HG02943 (cell line): ENCODE measurements around the gene RPRML.
"Not testable (repeated sequence)": the region's sequence is repeated elsewhere in the genome, so short reads cannot be mapped to it uniquely, and the experiment has no call there.

Experiments
- ATAC-seq: cut with Tn5 transposase; IDR thresholded peaks from one replicate; pipeline ENCODE4 v1.9.1; 2021; ENCODE audit warnings: mild to moderate bottlenecking, low read depth, moderate library complexity; ENCODE audit not compliant: unreplicated experiment

Gene RPRML

DNA sequence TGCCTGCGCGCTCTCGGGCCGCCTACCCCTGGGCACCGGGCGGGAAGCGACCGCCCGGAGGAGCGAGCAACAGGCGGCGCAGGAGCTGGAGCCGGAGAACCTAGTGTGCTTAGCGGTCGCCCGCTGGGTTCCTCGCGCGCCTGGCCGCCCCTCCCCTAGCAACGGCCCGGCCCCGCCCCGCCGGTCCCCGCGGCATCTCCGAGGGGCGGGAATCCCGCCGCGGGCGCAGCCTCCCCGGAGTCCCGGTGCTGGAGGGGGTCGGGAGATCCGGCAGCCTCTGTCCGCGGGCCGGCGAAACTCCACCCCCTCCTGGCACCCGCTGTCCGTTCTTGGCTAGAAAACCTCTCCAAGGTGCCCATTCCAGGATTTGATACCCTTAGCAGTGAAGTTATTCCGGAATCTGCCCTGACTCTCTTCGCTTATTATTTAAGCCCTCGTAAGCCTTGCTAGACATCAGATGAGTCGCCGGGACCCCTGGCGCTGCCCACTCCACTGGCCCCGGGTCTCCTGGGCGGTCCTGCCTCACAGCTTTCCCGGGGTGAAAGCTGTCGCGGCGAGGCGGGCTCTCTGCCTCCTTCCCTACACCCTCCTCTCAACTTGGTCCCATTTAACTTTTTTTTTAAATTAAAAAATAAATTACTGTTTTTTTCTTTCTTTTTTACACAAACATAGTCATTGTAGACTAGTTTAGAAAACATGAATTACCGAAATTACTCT, at the start of gene RPRML:
Gene RPRML, minus strand, starts transcription at position 107 of the 717 bp plus-strand sequence. CDS start 246 bp downstream, outside the sequence.
- ATAC-seq: no peak

DNA sequence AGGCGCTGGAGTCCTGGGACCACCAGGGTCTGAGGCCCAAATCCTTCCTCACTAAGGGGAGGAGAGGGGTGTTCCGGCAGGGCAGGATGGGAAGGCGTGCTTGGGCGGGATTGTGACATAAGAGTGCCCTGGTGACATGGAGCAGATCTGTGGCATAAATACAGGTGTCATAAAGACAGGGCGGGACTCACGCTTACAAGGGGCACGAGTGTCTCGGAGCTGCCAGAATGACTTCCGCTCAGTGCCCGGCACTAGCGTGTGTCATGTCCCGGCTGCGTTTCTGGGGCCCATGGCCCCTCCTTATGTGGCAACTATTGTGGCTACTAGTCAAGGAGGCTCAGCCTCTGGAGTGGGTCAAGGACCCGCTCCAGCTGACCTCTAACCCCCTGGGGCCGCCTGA, 37.9 kb upstream of the RPRML start:
- not testable (repeated sequence) for ATAC-seq

DNA sequence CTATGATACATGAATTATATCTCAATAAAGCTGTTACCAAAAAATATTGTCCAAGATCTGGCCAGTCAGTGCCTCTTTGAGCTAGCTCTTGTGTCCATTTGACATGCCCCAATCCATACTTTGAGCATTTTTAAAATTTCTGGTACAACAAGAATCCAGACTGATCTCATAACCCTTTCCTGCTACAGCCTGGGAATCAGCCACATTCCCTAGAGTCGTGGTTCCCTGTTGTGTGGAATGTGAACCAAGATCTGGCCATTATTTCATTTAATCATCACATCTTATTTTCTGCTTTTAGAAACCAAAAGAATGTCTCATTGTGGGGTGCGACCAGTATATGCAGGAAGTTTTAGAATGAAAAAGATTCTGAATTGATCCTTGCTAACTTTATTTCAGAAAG, 34.3 kb upstream of the RPRML start:
- no peak for ATAC-seq

DNA sequence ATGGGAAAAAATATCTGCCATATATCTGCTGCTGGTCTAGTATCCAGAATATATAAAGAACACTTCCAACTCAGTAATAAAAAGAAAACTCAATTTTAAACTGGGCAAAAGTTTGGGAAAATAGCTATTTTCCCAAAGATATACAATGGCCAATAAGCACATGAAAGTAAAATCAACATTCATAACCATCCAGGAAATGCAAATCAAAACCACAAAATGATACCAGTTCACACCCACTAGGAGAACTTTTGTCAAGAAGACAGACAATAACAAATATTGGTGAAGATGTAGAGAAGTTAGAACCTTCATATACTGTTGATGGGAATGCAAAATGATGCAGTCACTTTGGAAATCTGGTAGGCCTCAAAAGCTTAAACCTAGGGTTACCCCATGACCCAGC, 33.4 kb upstream of the RPRML start:
- no peak for ATAC-seq

DNA sequence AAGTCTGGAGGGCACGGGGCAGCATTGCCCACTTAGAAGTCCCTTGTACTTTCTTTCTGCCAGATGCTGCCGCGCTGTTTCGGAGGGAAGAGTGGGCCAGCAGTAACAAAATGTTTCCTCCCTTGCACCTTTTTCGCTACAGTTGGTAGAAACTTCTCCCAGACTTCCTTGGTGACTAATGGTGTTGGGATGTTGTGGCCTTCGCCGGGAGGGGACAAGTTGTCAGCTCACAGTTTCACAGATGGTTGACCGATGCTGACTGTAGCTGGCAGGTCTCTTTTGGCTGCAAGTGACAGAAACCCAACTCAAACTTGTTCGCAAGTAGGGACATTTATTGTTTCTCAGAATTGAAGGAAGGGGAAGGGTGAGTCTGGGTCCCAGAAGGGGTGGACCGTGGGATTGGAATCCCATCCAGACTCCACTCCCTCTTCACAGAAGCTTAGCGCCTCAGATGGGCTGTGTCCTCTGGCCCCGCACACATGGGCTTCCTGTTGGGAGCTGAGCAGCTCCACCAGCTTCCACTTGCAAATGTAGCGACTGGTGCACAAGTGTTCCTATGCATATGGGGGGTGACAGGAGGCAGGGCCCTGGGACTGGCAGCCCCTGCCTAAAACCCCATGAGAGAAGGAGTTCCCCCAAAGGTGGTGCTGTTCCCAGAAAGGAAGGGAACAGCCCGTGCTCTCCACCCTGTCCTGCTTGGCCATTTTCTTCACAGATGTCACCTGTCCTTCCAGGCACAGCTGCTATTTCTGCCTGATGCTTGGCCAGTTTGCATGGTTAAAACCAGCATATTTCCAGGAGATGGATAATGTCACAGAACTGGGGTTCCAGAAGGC, 30.9 kb upstream of the RPRML start:
- ATAC-seq: no peak

DNA sequence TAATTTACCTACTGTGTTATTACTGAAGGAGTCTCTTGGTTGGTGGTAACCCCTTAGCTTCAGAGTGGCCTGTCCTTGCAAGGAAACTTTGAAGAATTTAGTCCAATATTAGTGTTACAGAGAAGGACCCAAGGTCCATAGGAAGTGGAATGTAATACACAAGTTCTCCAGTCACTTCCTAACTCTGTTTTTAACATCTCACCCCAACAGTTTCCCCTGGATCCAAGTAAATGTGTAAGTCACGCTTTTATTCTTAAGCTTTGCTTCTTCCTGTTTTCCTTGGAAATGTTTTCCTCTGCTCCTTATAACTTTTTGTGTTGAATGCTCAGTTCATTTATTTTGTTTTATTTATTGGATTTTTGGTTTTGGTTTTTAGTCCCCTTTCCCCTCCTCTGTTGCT, 25.9 kb upstream of the RPRML start:
- no peak for ATAC-seq

DNA sequence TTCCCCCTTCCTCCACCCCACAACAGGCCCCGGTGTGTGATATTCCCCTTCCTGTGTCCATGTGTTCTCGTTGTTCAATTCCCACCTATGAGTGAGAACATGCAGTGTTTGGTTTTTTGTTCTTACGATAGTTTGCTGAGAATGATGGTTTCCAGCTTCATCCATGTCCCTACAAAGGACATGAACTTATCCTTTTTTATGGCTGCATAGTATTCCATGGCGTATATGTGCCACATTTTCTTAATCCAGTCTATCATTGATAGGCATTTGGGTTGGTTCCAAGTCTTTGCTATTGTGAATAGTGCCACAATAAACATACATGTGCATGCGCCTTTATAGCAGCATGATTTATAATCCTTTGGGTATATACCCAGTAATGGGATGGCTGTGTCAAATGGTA, 24.8 kb upstream of the RPRML start:
- not testable (repeated sequence) for ATAC-seq

DNA sequence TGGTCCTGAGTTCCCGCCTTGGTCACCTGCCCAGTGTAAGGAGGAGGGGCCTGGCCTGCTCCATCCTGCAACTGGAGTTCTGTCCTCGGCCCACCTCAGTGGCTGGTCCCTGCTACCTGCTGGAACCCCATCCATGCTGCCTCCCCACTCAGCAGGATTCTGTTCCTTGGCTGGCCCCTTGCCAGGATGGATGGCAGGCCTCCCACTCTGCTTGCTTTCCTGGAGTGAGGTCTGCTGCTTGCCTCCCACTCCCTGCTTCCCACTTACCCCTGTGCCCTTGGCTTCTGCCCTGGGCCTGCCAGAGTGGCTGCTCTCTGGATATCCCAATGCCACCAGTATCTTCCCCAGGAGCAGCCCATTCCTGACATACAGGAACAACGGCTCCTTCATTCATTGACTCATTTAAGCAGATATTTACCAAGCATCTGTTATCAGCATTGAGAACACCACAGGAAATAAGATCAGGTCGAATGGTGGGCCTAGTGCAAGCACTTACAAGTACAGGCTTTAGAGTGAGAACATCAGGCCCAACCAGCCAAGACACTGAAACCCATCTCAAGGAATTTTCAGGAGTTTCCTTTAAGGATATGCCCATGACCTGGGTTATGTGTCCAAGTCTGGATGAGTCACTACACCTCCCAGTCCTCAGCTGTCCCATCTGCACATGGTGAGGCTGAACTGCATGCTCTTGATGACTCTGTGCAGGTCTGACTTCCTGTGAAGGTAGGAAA, 17.0 kb upstream of the RPRML start:
- no peak for ATAC-seq

DNA sequence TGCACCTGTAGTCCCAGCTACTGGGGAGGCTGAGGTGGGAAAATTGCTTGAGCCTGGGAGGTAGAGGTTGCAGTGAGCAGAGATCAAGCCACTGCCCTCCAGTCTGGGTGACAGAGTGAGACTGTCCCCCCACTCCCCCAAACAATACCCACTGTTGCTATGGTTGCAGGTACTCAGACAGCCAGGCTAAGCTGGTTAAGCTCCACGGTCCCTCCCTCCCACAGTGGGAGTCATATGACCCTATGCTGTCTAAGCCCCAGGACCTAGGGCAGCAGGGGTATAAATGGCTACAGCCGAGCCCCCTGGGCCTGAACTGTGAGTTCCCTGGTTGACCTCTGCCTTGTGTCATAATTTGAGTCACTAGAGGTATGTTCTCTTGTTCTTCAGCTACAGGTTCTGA, 15.9 kb upstream of the RPRML start:
- no peak for ATAC-seq

DNA sequence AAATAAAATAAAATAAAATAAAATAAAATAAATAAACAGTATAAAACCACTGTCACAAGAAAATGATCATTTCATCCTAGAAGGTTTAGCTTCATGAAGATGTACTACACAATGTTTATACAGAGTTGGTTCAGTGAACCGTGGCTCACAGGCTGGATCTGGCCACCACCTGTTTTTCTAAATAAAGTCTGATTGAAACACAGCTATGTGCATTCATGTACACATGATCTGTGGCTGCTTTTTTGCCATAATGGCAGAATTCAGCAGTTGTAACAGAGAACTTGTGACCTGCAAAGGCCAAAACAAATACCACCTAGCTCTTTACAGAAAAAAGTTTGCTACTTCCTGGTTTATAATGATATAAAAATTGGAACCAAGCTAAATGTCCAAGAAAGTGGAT, 12.6 kb upstream of the RPRML start:
- no peak for ATAC-seq

DNA sequence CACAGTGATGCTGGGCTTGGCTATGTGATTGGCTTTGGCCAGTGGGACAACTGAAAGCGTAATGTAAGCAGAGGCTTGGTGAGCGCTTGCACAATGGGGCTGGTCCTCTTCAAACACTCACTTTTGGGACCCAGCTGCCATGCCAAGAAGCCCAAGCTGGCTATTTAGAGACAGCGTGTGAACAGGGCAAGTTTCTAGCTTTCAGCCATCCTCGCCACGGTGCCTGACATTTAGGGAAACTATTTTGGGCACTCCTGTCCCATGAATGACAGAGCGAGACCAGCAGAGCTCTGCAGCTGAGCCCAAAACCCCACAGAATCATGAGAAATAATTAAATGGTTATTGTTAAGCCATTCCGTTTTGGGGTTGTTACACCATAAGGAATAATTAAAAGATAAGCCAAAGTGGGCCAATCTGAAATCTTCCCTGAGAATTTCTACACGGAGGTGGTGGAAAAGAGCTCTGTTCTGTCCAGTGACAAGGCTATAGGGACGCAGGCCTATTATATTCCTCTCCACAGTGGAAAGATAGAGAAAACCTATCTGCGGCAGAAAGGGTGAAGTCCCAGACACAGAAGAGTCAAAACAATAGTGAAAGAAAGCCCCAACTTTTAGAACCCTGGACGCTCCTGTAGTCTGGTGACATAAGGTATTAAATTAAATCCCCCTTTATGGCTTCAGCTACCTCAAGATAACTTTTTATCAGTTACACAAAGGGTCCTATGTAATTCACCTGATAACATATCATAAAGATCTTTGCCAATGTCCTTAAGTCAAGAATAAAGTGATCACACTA, 10.8 kb upstream of the RPRML start:
- ATAC-seq: no peak

DNA sequence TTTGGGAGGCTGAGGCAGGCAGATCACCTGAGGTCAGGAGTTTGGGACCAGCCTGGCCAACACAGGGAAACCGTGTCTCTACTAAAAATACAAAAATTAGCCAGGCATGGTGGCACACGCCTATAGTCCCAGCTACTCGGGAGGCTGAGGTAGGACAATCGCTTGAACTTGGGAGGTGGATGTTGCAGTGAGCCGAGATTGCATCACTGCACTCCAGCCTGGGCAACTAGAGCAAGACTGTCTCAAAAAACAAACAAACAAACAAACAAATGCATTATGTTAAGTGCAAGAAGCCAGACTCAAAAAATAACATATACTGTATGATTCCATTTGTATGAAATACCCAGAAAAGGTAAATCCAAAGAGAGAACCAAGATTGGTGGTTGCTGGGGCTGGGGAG, 8.9 kb upstream of the RPRML start:
- not testable (repeated sequence) for ATAC-seq

DNA sequence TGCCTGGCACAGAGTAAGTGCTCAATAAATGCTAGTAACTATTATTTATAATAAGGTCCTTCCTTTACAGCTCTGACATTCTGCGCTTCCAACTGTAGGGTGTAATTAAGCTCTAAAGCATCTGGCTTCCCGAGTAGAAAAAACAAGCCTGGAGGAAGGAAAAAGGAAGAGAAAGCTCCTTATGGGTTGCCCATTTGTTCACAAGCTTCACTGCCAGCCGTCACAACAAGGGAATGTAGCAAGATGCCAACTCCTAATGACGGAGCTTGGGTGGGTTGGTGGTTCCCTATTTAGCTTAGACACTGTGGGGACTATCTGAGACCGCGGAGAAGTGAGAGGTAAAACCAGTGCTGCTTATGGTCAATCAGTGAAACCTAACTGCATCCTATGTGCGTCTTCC, 7.3 kb upstream of the RPRML start:
- ATAC-seq: no peak

DNA sequence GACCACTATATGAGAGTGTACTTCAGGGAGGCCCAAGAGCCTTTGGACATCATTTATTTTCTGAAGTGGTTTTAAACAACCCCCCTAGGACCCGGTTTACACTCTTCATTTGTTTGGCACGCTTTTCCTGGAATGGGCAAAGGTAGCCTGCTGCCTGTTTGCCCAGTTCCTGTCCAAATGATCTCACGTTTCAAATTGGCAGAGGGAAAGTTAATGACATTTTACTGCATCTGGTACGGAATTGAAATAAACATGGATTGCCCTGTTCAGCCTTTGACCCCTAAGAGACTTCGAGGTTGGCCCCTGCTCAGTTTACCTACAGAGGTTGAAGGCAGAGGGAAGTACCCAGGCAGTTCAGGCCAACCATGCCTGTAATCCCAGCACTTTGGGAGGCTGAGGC, 5.8 kb upstream of the RPRML start:
- no peak for ATAC-seq

DNA sequence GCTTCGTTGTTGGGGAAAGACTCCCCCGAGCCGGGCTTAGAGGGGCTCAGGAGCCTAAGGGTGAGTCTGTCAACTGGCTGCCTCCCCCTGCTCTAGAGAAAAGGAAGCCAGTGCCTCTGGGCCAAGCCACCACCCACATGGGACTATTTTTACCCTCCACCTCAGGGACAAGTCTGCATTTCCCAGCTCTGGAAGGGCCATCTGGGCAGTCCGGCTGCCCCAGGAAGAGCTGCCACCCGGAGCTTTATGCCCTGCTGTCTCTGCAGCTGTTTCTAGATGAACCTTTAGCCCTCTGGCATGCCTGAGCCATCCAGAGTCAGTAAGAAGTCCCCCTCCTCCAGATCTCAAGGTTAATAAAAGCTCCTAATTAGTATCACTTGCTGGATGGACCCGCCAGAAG, 5.3 kb upstream of the RPRML start:
- ATAC-seq: no peak

DNA sequence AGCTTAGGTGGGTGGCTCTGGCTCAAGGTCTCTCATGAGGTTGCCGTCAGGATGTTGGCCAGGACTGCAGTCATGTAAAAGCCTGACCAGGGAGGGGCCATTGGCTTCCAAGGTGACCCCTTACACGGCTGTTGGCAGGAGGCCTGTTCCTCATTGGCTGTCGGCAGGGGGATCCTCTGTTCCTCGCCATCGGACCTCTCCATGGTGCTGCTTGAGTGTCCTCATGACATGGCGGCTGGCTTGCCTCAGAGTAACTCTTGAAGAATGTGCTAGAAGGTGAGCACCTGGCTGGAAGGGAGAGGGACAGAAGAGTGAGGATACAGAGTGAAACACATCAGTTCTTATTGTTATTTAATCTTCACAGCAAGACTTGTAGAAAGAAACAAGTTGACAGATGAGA, 4.7 kb upstream of the RPRML start:
- ATAC-seq: no peak

DNA sequence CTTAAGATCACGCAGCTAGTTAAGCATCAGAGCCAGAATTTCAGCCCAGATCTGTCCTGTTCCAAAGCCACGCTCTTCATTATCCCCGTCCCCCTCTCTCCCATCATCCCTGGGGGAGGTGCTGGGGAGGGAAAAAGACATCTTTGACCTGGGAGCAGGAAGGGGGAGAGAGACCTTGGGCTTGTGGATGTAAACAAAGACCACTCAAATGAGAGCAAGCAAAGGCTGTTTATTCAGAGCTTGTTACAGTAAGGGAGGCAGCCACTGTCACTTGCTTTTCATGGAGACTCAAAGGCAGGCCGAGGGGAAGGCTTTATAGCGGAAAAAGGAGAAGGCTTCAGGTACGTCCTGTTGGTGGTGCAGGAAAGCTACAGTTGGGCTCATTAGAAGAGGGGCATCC, 3.5 kb upstream of the RPRML start:
- no peak for ATAC-seq

DNA sequence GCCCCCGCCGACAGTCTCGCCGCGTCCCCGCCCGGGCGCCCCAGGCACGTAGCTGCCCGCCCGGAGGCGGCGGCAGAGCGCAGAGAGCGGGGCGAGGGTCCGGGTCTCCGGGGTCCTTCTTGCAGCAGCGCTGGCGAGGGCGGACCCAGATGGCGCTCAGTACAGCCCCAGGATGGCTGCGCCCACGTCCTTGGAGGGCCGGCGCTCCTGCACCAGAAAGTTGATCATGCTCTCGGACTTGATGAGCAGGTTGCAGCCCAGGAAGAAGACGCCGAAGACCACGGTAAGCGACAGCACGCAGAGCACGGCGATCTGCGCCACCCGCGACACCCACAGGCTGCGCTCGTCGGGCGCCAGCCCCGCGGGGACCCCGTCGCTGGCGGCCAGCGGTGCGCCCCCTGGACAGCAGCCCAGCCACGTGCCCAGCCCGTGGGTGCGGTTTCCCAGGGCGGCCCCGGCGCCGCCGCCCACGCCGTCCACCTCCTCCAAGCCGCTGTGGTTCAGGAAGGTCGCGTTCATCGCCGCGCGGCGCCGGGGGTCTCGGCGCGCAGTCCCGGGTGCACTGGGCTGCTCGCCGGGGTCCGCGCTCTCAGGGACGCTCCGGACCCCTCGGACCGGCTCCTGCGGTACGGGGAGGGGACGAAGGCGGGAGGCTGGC, 435 bp downstream of the RPRML start:
- ATAC-seq: no peak

DNA sequence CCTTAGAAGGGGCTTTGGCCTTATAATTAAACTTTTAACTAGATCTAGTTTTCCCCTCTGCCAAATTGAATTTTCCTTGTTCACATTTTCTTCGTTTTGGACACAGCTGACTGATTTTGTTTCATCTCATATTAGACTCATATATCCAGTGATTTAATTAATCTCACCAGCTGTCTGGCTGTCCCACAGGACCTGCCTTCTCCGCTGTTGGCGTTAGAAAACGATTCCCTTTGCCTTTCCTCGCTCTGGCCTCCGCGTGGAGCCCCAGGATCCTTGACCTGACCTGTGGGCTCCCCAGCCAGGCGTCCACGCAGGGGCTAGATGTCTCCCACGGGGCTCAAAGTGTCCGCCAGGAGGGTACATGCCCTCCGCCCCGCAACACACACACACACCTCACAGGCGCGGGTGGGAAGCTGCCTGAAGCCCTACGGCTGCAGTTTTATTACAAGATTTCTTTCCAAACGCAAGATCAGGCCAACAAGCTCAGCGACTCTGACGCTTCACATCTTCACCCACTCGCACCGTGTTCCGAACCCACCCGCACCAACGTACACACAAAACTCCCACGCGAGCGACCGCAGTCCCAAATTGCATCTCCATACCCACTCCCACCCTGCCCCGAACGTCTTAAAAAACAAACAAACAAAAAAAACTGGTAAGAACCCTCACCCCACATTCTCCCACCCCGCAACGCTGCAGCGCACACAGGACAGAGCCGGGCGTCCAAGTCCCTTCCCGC, 1.1 kb downstream of the RPRML start:
- no peak for ATAC-seq
